IPS DF 4.7 (cell line): Measurements from ENCODE around the gene PCNP.
"Not testable (repeated sequence)": the region's sequence is repeated elsewhere in the genome, so short reads cannot be mapped to it uniquely, and the experiment has no call there.

Source experiments
- DNase-seq: peaks from one replicate; pipeline ENCODE4 v3.0.0-alpha.2; 2013; ENCODE audit warnings: low spot score; ENCODE audit errors: extremely low read depth

The PCNP gene

GRCh38 chr3:101573449-101574387 is at the start of gene PCNP:
Gene PCNP, plus strand, starts transcription at chr3:101574180. Its CDS starts 36 bp downstream, at chr3:101574216.
- DNase-seq: peak; percentile 95

DNA sequence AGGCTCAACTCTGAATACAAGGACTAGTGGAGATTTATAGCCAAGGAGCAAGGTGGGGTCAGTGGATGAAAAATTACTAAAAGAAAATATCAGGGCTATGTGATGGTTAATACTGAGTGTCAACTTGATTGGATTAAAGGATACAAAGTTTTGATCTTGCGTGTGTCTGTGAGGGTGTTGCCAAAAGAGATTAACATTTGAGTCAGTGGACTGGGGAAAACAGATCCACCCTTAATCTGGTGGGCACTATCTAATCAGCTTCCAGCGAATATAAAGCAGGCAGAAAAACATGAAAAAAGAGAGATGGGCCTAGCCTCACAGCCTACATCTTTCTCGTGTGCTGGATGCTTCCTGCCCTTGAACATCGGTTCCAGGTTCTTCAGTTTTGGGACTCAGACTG is 46.5 kb upstream of the PCNP start:
- no peak for DNase-seq

DNA sequence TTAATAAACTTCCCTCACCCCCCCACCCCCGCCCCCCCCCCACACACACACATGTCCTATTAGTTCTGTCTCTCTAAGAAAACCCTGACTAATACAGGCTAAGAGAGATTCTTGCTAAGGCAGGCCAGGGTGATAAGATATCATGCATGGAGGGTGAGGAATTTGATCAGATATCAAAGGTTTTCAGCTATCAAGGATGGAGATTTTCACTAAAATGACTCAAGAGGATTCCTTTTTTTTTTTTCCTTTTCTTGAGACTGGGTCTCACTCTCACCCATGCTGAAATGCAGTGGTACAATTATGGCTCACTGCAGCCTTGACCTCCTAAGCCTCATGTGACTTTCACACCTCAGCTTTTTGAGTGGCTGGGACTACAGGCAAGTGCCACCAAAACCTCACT is 46.1 kb upstream of the PCNP start:
- DNase-seq: no peak

DNA sequence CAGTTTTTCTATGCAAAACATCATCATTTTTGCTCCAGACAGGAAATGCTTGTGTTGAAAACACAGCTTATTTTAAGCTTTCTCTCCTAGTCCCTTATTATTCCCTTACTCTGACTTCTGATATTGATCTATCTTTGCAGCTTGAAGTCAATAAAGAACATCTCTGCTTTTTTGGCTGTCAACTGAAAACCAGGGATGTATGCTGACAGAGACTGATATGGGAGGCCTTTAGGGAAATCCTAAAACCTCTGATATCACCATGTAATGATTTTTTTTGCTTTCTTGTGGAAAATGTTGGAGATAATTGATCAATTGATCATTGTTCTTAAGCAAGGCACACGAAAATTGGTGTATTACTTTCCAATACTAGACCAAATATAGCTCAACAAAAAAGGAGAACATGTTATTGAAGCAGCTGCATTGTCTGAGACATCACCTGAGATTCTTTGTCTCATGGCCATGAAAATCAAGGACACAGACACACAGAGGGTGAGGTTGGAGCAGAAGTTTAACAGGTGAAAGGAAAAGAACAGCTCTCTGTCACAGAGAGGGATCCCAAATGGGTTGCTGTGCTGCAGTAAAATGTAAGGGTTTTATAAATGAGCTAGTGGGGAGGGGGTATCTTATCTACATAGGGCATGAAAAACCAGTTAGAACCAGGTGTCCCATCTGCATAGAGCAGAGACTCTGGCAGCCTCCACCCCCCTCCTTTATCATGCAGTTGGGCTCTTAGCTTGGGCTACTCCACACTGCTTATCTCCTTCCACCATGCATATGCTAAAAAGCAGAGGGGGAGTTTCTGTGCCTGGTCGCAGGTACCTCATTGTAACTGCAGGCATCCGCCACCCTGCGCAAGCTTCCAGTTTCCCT is 43.9 kb upstream of the PCNP start:
- DNase-seq: no peak

- DNase-seq: no peak
Measured at GRCh38 chr3:101530686-101531047, 43.3 kb upstream of the PCNP start.

GRCh38 chr3:101531473-101532086 is 42.4 kb upstream of the PCNP start:
- DNase-seq: no peak

DNA sequence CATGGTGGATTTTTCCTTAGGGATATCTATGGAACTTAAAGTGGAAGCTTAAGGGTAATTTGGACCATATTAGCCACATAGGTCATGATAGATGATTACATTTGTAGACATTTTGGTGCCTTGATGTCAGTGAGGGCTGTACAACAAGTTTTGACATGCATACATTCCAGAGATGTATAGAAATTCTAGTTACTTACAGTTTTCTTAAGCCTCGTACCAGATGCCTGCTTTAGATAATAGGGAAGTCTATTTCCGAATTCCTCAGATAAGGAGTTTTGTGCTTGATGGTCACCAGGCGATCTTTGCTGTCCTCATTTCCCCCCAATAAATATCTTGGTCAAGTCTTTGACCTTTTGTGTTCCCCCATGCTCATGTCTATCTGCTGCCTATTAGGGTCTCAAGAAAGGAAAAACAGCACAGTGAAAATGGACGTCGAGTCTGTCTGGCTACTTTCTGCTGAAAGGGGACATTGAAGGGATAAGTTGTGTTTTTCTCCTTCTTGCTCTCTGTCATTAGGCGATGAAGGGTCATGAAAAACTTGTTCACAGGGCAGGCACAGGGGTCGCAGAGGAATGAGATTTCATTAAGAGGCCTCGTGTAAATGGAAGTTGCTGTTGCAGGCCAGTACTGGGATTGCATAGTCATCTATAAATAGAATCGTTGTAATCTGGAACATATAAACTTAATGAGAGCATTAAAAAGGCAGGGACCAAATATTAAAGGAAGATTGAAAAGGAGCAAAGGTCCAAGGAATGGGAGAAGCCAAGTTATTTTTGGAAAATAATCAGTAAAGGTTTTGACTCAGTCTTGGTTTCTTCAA is 41.0 kb upstream of the PCNP start:
- no peak for DNase-seq

DNA sequence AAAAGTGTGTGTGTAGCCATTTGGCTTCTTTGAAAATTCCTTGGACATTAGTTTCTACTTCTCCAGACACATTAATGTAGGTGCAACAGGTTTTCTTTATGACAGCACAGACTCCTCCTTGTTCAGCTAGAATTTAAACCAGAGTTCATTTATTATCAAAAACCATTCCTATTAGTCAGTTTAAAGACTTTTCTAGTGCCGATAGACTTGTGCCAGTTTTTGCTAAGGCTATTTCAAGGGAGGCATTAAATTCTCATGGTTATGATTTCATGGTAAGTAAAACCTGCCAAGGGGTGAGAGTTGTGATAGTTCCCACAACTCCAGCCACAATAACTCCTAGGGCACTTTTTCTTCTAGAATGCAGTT is 40.4 kb upstream of the PCNP start:
- DNase-seq: no peak

- DNase-seq: no peak
Measured at GRCh38 chr3:101535221-101535620, 38.8 kb upstream of the PCNP start.

GRCh38 chr3:101536266-101536665 is 37.7 kb upstream of the PCNP start:
- DNase-seq: no peak

DNA sequence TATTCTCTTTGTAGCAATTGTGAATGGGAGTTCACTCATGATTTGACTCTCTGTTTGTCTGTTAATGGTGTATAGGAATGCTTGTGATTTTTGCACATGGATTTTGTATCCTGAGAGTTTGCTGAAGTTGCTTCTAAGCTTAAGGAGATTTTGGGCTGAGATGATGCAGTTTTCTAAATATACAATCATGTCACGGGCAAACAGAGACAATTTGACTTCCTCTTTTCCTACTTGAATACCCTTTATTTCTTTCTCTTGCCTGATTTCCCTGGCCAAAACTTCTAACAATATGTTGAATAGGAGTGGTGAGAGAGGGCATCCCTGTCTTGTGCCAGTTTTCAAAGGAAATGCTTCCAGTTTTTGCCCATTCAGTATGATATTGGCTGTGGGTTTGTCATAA is 37.0 kb upstream of the PCNP start:
- not testable (repeated sequence) for DNase-seq

GRCh38 chr3:101542957-101543356 is 31.0 kb upstream of the PCNP start:
- no peak for DNase-seq

DNA sequence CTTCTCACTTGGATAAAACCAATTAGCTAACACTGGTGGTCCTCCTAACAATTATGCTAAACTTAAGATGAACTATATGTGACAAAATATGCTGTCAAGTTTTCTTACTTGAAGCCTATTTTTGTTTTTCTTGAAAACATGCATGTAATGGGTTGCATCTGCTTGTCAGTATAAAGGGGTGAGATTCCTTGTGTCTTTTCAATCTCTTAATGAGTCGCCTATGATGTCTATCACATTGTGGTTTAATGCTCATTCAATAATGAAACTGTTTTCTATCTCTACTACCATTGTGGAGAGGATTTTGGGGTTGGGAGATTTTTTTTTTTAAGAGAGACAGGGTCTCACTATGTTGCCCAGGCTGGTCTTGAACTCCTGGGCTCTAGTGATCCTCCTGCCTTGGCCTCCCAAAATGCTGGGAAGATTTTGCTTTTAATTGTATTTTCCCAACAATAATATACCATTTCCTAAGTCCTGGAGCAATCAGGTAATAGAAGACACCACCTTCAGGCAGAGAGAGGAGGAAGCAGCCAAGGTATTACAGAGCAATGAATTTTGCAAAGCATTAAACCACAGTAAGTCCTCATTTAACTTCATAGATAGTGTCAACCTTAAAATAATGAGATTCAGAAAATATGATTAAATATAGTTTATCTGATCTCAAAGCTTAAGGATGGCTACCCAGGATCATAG is 29.7 kb upstream of the PCNP start:
- DNase-seq: no peak

DNA sequence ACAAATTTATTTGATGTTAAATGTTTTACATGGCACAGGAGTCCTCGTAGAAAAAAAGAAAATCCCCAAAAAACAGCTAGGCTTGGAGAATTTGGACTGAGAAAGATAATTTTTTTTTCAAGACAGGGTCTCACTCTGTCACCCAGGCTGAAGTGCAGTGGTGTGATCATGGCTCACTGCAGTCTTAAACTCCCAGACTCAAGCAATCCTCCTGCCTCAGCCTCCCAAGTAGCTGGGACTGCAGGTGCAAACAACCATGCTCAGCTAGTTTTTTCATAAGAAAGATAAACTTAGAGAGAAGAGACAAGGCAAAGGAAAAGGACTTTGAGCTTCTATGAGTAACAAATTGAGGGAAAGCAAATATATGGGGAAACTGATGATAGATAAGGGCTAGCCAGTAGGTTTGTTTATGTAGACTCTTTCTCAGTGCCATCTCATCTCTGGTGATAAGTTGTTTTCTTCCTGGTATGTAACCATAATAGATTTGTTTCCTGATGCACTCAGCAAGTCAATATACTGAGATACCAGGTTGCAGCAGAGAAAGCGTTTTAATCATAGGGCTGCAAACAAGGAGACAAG is 25.4 kb upstream of the PCNP start:
- DNase-seq: no peak

DNA sequence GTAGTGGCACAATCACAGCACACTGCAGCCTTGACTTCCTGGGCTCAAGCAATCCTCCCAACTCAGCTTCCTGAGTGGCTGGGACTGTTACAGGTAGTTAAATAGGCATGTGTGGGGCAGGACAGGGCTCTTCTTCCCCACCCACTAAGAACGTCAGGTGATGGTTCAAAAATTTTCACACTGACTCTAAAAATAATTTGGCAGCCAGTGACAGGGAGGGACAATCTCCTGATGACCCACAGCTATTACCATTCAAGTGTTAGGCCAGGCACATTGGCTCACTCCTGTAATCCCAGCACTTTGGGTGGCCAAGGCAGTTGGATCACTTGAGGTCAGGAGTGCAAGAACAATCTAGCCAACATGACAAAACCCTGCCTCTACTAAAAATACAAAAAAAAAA is 24.5 kb upstream of the PCNP start:
- no peak for DNase-seq

- not testable (repeated sequence) for DNase-seq
Measured at GRCh38 chr3:101551359-101552081, 22.5 kb upstream of the PCNP start.

DNA sequence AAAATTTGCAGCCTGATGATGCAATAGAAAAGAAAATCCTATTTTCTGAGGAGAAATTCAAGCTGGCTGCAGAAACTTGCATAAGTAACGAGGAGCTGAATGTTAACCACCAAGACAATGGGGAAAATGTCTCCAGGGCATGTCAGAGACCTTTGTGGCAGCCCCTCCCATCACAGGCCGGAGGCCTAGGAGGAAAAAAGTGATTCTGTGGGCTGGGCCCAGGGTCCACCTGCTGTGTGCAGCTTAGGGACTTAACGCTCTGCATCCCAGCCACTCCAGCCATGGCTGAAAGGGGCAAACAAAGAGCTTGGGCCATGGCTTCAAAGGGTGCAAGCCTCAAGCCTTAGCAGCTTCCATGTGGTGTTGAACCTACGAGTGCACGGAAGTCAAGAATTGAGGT is 20.6 kb upstream of the PCNP start:
- not testable (repeated sequence) for DNase-seq

DNA sequence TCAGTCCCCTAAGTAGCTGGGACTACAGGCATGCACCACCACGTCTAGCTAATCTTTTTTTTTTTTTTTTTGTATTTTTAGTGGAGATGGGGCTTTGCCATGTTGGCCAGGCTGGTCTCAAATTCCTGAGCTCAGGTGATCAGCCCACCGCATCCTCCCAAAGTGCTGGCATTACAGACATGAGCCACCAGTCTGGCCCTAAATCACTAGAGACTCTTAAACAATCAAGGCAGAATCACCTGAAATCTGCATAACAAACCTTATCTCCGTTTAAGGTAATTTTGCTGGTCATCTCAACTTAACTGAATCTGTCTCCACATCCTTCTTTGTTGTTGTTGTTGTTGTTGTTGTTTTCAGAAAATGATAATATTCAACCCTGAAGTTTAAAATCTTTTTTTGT is 17.9 kb upstream of the PCNP start:
- no peak for DNase-seq

DNA sequence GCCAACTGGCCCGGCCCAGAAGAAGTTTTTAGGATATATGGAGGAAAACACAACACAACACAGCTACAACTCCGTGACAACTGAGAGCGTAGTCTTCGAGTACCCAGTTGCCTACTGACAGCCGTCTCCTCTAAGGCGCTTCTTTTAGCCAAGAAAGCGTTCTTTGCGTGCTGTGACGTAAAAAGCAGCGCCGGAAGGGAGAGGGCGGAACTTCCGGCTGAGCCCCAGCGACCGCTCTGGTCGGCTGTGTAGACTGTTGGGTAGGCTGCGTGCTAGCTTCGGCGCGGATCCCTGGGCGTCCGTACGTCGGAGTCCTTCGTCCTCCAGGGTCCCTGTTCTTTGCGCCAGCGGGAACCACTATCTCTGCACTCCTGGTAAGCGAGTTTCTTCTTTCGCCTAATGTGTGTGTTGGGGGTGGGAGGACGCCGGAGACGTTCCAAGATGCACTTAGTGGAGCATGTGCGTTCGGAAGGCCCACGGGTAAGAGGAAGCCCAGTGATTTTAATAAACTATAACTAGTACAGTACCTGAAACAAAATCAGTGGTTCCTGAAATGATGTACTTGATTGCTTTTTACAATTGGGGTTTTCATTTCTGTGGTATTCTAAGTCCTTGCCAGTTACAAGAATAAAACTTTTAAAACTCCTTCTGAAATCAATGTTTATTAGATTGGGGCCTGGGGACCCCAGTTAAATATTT is 12.2 kb upstream of the PCNP start, which contains the start of gene TRMT10C:
TSS of gene TRMT10C (plus strand) at position 239 of the 699 bp plus-strand sequence. CDS start 2,914 bp downstream, outside the sequence.
- DNase-seq: peak; percentile 82
